ENCODE data around the gene PKD2L1.

DNA sequence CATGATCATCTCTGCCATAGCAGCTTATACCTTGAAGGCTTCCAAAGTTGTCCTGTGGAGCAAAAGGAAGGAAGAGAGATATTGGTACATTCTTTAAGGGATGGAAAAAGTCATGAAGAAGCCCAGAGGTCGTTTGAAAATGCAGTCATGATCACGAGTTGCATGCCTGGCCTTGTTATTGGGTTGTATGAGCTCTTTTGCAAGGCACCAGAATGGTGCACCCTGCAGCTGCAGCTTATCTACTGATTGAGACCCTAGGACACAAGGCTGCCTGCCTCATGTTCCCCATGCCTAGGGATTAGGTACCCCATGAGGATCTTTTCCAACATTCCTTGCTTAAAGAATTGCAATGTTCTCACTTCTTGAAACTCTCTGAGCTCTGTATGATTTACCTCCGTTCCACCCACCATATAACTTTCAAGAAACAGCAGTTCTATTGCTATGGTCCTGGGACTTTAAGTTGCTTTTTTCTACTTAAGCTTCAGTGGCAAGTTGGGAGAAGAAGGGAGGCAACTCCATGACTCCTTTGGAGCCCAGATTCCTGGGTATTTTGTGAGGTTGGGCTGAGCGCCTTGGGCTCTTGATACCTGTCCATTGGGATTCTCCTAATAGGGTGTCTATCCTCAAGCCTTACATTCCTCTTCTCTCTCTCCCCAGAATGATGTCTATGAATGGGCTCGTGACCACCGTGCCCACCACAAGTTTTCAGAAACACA, 23.9 kb upstream of the PKD2L1 start:
- TF ChIP-seq, protein P1, sequence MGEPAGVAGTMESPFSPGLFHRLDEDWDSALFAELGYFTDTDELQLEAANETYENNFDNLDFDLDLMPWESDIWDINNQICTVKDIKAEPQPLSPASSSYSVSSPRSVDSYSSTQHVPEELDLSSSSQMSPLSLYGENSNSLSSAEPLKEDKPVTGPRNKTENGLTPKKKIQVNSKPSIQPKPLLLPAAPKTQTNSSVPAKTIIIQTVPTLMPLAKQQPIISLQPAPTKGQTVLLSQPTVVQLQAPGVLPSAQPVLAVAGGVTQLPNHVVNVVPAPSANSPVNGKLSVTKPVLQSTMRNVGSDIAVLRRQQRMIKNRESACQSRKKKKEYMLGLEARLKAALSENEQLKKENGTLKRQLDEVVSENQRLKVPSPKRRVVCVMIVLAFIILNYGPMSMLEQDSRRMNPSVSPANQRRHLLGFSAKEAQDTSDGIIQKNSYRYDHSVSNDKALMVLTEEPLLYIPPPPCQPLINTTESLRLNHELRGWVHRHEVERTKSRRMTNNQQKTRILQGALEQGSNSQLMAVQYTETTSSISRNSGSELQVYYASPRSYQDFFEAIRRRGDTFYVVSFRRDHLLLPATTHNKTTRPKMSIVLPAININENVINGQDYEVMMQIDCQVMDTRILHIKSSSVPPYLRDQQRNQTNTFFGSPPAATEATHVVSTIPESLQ (CRISPR knock-in tag; IDR thresholded peaks at IDR 0.05) = no peak
- TF ChIP-seq ZEB2 (IDR thresholded peaks at IDR 0.05) (no peak), NFIC (IDR thresholded peaks at IDR 0.05) (no peak), EP300 (IDR thresholded peaks at IDR 0.05; ENCODE audit: low read length) (no peak), EZH2 (IDR thresholded peaks at IDR 0.05; ENCODE audit: borderline replicate concordance, low read depth, low read length) (no peak), BHLHE40 (IDR thresholded peaks at IDR 0.05; ENCODE audit: low read length) (no peak)
- TF ChIP-seq, protein P2, sequence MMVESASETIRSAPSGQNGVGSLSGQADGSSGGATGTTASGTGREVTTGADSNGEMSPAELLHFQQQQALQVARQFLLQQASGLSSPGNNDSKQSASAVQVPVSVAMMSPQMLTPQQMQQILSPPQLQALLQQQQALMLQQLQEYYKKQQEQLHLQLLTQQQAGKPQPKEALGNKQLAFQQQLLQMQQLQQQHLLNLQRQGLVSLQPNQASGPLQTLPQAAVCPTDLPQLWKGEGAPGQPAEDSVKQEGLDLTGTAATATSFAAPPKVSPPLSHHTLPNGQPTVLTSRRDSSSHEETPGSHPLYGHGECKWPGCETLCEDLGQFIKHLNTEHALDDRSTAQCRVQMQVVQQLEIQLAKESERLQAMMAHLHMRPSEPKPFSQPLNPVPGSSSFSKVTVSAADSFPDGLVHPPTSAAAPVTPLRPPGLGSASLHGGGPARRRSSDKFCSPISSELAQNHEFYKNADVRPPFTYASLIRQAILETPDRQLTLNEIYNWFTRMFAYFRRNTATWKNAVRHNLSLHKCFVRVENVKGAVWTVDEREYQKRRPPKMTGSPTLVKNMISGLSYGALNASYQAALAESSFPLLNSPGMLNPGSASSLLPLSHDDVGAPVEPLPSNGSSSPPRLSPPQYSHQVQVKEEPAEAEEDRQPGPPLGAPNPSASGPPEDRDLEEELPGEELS (CRISPR knock-in tag; IDR thresholded peaks at IDR 0.05; ENCODE audit: borderline replicate concordance) = no peak
- TF ChIP-seq, protein P3, sequence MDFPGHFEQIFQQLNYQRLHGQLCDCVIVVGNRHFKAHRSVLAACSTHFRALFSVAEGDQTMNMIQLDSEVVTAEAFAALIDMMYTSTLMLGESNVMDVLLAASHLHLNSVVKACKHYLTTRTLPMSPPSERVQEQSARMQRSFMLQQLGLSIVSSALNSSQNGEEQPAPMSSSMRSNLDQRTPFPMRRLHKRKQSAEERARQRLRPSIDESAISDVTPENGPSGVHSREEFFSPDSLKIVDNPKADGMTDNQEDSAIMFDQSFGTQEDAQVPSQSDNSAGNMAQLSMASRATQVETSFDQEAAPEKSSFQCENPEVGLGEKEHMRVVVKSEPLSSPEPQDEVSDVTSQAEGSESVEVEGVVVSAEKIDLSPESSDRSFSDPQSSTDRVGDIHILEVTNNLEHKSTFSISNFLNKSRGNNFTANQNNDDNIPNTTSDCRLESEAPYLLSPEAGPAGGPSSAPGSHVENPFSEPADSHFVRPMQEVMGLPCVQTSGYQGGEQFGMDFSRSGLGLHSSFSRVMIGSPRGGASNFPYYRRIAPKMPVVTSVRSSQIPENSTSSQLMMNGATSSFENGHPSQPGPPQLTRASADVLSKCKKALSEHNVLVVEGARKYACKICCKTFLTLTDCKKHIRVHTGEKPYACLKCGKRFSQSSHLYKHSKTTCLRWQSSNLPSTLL (IDR thresholded peaks at IDR 0.05) = no peak
